ENCODE data around the gene BMPR1B. TPM values are rescaled to one million over a fixed set of nuclear protein-coding genes. Genes with fewer than 3 reads are reported as not detected.
A peak's percentile ranks its signal among the peaks of the same experiment; 100 is the strongest.

Gene BMPR1B
- total RNA-seq, 1 experiment from 2014 or later: 0.62 TPM

DNA sequence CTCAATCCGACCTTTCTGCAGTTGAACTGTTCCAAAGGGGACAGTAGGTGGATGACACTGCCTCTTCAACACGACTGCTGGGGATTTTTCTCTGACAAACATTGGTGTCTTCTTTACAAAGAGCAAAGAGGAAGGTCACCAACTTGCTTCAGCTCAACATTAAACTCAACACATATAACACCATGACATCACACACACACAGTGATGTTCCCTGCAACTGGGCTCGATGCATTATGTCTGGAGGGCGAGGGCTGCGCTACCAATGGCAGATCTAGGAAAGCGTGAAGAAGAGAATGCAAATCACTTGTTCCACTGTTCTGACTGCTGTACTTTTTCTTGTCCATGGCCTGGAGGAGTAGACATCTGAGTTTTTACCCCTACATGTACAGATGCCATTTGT, 405.1 kb downstream of the BMPR1B start:
- Histone ChIP-seq H3K27me3 (ENCODE audit: control insufficient read depth, insufficient read depth, low read length) (no peaks in the 10 kb centered on the region), H3K36me3 (ENCODE audit: control insufficient read depth, insufficient read depth, low read length) (no peaks in the 10 kb centered on the region), H3K27ac (ENCODE audit: low read length) (no peak overlapping the region), H3K4me3 (ENCODE audit: low read depth in 2 of 2, low read length in 2 of 2) (no peak overlapping the region), H3K9me3 (ENCODE audit: control insufficient read depth, insufficient read depth, low read depth, low read length) (no peaks in the 10 kb centered on the region), H3K4me1 (ENCODE audit: control insufficient read depth, insufficient read depth, low read length) (no peaks in the 10 kb centered on the region)
- BruUV-seq (replicated peaks): no TSS peak
- ATAC-seq (no peak), DNase-seq (ENCODE audit: low read depth, low spot score) (no peak)
- intact Hi-C loops (cut with micrococcal nuclease; ENCODE audit: unreplicated experiment) (no loop called here), in situ Hi-C loops (cut with HindIII; ENCODE audit: low pct_unique_long_range_greater_than_20kb, low sequenced_read_pairs) (no loop called here)
- TF ChIP-seq SIN3A (IDR thresholded peaks at IDR 0.05; ENCODE audit: borderline replicate concordance, insufficient read depth, low read depth, low read length) (no peak), TCF7L2 (IDR thresholded peaks at IDR 0.05; ENCODE audit: low read depth, low read length) (no peak), POLR2AphosphoS5 (IDR thresholded peaks at IDR 0.05; ENCODE audit: low read depth, low read length) (no peak)
- TF ChIP-seq, protein P1, sequence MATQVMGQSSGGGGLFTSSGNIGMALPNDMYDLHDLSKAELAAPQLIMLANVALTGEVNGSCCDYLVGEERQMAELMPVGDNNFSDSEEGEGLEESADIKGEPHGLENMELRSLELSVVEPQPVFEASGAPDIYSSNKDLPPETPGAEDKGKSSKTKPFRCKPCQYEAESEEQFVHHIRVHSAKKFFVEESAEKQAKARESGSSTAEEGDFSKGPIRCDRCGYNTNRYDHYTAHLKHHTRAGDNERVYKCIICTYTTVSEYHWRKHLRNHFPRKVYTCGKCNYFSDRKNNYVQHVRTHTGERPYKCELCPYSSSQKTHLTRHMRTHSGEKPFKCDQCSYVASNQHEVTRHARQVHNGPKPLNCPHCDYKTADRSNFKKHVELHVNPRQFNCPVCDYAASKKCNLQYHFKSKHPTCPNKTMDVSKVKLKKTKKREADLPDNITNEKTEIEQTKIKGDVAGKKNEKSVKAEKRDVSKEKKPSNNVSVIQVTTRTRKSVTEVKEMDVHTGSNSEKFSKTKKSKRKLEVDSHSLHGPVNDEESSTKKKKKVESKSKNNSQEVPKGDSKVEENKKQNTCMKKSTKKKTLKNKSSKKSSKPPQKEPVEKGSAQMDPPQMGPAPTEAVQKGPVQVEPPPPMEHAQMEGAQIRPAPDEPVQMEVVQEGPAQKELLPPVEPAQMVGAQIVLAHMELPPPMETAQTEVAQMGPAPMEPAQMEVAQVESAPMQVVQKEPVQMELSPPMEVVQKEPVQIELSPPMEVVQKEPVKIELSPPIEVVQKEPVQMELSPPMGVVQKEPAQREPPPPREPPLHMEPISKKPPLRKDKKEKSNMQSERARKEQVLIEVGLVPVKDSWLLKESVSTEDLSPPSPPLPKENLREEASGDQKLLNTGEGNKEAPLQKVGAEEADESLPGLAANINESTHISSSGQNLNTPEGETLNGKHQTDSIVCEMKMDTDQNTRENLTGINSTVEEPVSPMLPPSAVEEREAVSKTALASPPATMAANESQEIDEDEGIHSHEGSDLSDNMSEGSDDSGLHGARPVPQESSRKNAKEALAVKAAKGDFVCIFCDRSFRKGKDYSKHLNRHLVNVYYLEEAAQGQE (IDR thresholded peaks at IDR 0.05; ENCODE audit: insufficient read depth in 1 of 2, low read depth in 2 of 2, low read length in 1 of 2): no peak
- TF ChIP-seq, protein P2, sequence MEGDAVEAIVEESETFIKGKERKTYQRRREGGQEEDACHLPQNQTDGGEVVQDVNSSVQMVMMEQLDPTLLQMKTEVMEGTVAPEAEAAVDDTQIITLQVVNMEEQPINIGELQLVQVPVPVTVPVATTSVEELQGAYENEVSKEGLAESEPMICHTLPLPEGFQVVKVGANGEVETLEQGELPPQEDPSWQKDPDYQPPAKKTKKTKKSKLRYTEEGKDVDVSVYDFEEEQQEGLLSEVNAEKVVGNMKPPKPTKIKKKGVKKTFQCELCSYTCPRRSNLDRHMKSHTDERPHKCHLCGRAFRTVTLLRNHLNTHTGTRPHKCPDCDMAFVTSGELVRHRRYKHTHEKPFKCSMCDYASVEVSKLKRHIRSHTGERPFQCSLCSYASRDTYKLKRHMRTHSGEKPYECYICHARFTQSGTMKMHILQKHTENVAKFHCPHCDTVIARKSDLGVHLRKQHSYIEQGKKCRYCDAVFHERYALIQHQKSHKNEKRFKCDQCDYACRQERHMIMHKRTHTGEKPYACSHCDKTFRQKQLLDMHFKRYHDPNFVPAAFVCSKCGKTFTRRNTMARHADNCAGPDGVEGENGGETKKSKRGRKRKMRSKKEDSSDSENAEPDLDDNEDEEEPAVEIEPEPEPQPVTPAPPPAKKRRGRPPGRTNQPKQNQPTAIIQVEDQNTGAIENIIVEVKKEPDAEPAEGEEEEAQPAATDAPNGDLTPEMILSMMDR (IDR thresholded peaks at IDR 0.05): no peak
- ChIA-PET POLR2A (no interaction called here), CTCF (no interaction called here)

DNA sequence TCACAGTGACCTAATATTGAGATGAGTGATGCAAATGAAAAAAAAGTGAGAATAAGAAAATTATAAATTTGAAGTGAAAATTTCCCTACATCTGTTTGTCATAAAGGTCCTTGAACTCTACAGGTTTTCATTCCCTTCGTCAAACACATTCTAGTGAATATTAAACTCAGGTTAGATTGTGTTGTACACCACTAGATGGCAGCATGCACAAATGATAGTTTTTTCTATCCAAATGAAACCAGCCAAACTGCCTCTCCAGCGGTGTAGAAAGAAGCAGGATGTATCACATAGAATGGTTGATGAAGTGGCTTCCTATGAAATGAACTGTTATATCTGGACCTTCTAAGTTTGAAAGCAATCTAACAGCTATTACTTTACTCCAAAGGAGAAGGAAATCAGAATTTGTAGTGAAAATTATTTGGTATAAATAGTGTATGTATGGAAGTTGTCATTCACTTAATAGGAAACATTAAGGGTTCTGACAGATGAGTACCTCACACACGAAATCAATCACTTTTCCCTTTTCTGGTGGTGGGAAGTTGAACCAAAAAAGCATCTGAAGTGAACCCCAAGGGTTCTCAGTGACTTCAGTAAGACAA, 408.3 kb downstream of the BMPR1B start:
- ATAC-seq: peak; percentile 83
- TF ChIP-seq, protein P2 (IDR thresholded peaks at IDR 0.05): peak; percentile 48; the same call in 1 of the 2 replicates
- TF ChIP-seq, protein P1 (IDR thresholded peaks at IDR 0.05; ENCODE audit: insufficient read depth in 1 of 2, low read depth in 2 of 2, low read length in 1 of 2): no peak
- in situ Hi-C loops (cut with HindIII; ENCODE audit: low pct_unique_long_range_greater_than_20kb, low sequenced_read_pairs): no loop called here
- Histone ChIP-seq H3K27me3 (ENCODE audit: control insufficient read depth, insufficient read depth, low read length) (no peaks in the 10 kb centered on the region), H3K4me3 (ENCODE audit: low read depth in 2 of 2, low read length in 2 of 2) (no peak overlapping the region), H3K36me3 (ENCODE audit: control insufficient read depth, insufficient read depth, low read length) (no peaks in the 10 kb centered on the region), H3K9me3 (ENCODE audit: control insufficient read depth, insufficient read depth, low read depth, low read length) (no peaks in the 10 kb centered on the region), H3K4me1 (ENCODE audit: control insufficient read depth, insufficient read depth, low read length) (no peaks in the 10 kb centered on the region), H3K27ac (ENCODE audit: low read length) (peak overlapping the region; percentile 54; the same call in 1 of the 2 replicates)
- DNase-seq (ENCODE audit: low read depth, low spot score): peak; percentile 30
- POLR2A ChIA-PET: no interaction called here
- BruUV-seq (replicated peaks): no TSS peak
- intact Hi-C loops (cut with micrococcal nuclease; ENCODE audit: unreplicated experiment): loop anchor here (2.0 to 5.0 kb wide), 2 partner anchors 379 to 1186 kb away; no protein-coding TSS in a partner anchor
- CTCF ChIA-PET: no interaction called here
